Measurements from ENCODE around the gene CAVIN2.

CAVIN2 gene

DNA sequence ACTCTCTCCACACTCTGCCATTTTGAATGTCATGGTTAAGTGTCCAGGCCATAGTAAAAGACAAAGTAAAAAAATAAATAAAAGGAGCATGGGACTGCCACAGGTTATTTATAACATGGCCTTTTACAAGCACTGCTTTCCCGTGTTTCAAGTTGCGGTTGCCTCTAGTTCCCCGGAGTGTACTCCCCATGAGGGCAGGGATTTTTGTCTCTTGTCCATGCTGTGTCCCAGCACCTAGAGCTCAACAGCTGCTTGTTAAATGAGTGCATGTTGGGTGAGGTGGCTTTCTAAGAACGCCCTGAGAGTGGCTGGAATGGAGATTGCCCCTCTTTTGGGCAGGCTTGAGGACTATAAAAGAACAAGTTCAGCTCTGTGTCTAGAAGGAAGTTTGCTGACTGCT lies 8.4 kb downstream of the CAVIN2 start:
- DNase-seq, result no peak

DNA sequence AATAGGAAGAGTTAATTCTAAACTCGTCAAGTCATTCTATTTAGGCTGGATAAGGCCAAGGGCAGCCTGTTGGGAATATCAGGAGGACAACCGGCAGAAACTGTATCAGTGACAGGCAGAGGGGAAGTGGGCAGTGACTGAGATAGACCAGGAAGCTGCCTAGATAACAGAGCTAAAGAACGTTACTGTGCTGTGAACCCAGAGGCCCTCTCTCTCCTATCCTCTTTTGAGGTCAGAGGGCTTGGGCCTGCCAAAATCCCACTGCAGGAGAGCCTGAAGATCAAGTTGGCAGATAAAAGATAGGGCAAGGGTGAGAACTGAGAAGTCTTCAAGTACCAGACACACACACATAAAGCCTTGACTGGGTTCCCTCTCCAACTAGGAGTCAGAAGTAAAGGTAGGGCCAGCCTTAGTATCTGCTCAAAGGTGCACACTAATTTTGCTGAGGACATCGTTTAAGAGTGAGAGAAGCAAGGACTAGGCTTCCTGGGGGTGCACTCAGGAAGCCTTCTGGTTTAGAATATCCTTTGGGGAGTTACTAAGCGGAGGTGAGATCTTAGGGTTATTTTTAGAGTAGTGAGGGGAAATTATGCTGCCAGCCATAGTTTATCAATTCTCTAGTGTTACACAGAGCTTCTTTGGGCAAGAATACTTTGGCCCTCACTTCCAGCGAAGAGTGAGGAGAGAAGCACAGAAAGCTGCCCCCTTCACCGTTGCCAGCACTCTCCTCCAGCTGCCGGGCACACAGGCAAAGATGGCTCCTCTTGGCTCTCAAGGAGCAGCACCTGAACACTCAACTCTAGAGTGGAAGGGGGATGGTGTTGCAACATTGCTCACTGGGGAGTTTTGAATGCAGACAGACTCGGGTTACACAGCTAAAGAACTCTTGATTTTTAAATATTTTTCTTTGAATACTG lies 9.8 kb downstream of the CAVIN2 start:
- DNase-seq, result no peak

DNA sequence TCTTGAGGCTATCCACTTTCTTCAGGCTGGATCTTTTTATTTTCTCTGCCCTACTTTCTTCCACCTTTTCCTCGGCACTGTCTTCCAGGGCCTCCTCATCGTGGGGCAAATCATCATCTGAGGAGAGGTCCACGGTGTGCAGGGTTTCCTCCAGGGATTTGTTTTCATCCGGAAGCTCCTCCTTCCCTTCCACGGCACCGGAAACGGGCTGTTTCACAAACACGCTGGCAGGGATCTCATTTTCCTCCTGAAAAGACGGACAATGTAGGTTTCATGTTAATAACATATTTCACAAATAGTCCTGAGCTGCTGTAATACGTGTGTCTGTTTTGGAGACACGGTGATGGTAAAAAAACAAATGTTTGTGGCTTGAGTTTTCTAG lies 10.4 kb downstream of the CAVIN2 start:
- no peak for DNase-seq

DNA sequence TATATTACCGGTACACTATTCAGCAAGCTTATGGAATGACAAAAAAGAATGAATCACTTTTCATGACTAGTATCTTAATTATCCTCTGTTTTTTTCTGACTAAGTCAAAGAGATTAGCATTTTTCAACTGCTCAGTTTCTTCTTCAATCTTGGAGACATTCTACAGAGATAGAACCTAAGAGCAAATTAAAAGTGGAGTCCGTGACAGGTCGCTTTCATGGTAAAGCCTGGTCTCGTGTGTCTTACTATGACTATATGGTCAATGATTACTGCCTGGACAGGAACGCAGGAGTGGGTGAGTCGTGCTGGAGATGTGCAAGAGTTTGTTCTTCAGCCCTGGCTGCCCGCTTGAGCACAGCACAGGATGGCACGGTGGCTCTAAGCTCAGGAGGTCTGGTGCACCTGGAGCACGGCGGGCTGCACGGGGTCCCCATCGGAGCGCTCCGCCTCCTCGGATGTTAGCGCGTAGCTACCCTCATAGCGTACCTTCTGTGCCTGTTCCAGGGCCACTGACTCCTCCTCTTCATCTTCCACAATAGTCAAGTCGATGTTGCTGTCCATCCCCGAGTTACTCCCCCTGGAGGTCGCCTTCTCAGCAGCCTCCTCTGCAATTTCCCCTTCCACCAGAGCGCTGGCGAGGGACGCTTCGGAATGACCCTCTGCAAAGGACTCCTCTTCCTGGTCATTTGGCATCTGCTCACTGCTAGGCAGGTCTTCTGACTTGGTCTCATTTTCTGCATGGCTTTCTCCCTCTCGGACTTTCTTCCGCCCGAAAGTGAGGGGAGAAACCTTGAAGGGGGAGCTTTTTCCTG lies 11.1 kb downstream of the CAVIN2 start:
- DNase-seq, result no peak

DNA sequence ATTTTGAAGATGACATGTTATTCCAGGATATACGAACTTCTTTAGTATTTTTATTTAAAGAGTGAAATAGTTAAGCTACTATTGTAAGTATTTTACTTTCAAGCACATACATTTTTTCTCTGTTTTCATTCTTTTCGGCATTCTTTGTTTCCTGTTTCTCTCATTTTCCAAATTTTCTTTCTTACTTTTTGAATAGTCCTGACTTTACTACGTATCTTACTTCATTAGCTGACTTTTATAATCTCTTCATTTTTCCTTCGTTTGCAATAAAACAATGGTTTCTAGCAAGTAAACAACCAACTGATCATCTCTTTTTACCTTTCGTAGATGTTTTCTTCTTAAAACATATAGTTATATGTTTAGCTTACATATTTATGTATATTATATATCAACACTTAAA lies 11.8 kb downstream of the CAVIN2 start:
- DNase-seq, result no peak

DNA sequence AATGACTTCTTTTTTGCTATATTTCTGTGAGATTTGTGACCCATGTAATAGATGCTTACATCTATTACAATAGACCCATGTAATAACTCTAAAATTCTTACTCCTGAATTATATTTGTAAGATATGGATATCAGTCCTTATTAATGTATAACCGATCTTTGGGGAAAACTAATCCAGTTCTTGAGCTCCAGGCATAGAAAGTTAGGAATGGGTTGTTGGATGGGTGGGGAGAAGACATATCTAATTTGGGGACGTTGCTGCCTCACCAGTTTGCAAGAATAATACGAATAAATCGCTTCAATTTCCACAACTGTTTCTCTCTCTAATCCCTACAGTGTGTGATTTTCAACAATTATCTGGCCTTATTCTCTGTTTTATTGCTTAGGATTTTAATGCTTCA lies 13.5 kb downstream of the CAVIN2 start:
- no peak for DNase-seq

DNA sequence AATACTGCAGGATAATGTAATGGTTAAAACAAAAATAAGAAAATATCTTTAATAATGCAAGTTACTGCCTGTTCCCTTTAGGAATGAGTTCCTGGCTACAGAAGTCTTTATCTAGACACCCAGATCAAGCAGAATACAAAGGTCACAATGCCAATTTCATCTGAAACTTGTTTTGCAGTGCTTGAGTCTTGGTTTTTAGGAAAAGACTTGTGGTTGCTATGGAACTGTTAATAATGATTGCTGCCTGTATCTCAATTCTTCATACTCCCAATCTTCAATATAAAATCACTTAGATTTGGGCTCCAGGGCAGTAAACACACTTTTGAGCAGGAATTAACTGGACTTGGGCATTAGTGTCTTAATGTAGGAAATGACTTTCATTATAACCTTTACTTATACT lies 14.2 kb downstream of the CAVIN2 start:
- no peak for DNase-seq

DNA sequence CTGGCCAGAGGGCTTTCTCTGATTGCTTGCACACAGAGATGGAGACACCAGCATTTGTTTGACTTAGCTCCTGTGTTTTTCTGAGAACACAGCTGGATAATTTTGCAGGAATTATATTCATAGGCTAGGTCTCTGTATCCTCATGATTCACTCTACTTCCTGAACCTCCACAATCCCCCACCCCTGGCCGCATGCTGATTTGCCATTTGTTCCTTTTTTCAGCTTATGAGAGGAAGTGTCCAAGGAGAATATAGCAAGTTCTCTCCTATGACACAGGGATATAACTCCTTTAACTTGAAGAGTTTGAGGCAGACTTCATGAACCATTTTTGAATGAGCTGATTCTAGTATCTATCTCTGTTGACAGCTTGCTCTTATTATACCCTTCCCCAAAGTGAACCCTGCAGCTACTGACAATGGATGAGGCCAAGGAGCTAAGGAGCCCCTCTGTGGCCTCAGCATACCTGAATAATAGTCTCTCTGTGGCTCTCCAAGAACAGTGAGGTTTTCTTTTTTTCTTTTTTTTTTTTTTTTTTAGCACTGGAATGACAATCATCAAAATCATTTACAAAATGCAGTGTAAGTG lies 15.4 kb downstream of the CAVIN2 start:
- no peak for DNase-seq

DNA sequence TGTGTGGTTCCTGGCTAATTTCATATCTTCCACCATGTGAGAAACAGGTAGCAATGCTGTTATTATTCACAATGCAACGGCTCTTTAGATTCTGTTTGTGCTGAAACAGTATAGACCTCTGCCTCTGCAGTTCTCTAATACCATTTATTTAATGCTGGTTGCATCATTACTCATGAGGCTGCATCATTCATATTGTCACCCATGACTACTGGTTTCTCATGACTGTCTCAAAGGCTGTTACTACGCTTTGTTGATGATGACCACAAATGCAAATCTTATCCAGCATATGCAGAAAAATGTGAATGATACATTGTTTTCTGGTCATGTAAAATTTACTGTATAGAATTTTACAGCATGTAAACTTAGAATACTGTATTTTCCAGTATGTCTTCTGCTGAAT lies 22.5 kb downstream of the CAVIN2 start:
- no peak for DNase-seq

DNA sequence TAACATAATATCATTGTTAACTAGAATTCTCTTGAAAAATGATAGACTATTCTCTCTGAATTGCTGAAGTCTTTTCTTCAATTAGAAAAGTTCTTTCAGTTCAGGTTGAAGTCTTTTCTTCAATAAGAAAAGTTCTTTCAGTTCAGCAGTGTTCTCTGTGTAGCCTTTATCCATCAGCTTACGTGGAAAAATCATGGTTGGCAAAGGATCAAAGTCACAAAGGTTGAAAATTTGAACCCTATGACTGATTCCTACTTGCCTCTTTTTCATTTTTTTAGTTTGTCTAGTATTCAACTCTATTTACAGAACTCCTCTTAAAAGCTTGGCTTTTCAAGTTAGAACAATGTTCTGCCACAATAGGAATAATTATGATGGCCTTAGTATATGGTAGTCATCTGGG lies 25.8 kb downstream of the CAVIN2 start:
- no peak for DNase-seq

DNA sequence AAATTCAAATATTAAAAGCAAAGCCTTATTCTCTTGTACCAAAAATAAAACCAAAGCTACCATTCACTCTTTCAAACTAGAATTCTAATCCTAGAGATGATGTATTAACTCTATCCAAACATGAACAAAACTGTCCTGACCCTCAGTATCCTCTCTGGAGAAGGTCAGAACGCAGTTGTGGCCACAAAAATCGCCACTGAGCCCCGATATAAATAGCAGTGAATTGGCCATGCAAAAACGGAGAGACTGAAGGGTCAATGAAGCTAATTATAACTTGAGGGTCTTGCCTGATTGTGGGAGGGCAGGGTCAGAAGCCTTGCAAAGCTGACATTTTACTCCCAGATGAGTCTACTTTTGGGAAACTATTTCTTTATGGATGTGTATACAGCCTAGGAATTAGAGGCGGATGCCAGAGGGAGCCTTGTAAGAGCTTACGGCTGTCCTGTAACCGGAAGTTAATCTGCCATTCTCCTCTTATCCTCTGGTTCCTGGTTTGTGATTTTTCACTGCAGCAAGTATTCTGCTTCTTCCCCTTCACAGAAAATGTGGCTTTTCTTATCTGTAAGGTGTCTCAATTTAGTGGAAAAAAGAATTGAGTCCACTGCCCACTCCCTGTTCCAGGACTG lies 28.1 kb downstream of the CAVIN2 start:
- no peak for DNase-seq

DNA sequence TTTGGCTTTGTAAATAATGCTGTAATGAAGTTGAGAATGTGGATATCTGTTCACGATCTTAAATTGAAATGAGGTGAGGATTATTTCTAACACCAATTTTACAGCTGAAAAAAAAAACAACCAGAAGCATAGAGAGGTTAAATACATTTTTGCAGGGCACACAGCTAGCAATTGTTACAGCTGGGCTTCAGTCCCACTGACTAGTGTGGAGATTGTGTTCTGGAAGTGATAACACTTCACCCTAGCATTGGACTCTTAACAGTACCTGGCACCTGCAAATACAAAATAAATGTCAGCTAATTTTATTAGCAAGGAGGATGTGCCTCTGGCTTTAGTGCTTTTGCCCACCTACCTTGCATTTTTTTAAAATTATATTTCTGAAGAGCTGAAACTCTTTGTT lies 28.8 kb downstream of the CAVIN2 start:
- no peak for DNase-seq

DNA sequence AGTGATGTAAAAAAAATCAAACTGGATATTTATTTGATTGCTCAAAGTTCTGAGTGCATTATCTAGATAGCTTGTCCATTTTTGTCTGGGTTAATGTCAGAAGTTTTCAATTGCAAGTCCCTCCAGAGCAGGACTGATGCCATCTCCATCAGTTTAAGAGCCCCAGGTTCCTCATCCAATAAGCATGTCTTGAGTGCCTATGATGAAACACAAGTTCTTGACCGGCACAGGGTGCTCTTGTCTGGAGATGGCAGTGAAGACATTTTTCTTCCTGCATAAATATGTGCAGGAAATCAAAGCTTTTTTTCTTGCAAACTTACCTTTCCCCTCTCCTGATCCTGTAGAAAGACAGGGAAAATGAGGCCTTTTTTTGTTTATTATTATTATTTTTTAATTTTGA lies 31.9 kb downstream of the CAVIN2 start:
- DNase-seq, result no peak

DNA sequence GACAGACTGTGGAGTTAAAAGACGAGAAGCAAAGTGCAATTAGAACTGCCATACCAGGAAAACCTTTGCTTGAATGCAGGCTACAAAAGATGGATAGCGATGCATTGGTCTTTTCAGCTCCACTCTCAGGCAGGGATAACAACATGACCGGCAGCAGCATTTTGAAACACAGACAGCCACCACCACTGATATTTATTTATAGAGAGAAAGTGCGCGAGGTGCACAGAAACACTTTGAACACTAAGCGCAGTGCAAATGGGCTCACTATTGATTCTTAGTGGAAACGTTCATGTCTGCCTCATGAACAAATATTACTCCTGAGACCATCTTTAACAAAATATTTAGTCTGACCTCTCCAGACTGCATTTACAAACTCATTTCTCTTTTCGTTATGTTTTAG lies 32.9 kb downstream of the CAVIN2 start:
- no peak for DNase-seq

DNA sequence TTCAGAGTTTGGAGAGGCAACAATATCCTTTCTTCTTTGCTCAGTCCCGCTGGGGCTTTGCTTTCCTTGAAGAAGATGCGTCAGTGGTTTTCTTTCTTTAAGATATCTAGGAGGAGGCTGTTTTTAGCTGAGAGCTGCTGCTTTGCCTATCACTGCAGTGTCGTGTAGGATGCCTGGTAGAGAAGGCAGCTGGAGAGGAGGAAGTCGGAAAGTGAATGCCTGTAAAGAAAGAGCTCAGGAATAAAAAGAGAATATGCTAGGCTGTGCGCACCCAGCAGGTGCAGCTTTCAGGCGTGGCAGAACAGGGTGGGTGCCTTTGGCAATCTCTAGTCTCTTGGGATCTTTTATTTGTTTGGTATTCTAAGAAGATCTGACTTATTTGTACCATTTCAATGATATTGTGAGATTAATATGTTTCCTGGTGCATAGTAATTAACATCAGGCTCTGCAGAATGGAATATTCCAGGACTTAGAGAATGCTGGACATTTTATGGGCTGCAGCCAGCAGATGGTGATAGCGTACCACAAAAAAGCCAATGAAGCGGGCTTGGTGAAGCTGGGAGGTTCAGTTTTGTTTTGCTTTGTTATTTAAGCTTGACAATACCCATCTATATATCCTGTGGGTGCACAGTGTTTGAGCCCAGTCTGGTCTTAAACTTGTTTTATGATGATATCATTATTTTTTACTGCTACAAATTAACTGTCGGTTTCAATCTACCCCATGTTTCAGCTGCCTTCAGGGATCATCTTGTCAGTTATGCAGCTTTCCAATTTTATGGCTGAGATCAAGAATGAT lies 34.9 kb downstream of the CAVIN2 start:
- peak; percentile 33 for DNase-seq

DNA sequence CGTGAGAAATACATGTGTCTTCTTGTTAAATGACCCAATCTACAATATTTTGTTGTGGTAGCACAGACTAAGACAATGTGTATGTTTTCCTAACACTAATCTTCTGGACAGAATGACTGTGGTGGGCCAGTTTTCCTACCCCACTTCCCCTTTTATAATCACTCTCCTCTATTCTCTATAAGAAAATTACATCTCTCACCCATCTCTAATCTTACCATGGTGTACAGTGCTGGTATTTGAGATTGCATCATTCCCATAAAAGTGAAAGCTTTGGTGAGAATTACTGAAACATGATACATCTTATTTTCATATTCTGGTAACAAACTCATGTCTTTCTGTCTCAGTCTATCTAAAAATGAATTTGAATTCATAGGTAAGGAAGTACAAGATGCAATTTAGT lies 40.5 kb downstream of the CAVIN2 start:
- no peak for DNase-seq

DNA sequence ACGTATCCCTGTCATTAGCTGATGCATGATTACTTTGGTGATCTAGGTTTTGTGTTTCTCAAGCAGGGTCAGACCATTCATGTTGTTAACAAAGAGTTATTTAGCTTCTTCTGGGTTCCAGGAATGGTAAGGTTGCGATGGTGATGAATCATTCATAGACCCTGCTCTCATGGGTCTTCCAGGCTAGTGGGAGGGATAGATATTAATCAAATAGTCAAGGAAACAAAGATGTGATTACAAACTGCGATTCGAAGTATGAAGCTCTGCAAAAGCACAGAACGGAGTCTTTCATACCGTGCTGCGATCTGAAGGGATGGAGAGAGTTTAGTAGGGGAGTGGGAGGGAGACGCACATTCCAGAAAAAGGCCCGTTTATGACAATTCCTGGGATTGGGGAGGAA lies 42.1 kb downstream of the CAVIN2 start:
- no peak for DNase-seq

DNA sequence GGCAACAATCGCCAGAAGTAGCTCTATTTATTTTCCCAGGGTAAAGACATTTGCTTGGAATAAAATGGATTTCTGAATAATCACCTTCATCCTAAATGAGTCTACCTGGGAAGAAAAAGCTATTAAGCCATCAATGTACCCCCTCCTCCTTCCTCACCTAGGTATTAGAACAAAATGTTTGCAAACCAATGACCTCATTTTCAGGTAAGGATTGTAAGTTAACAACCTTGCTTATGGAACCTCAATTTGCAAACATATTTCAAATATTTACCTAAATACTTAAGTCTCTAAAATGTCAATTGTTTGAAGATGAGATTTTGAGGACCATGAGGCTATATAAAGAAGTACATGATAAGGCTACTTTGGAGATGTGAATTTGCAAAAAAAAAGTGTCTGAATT lies 43.9 kb downstream of the CAVIN2 start:
- DNase-seq, result no peak

DNA sequence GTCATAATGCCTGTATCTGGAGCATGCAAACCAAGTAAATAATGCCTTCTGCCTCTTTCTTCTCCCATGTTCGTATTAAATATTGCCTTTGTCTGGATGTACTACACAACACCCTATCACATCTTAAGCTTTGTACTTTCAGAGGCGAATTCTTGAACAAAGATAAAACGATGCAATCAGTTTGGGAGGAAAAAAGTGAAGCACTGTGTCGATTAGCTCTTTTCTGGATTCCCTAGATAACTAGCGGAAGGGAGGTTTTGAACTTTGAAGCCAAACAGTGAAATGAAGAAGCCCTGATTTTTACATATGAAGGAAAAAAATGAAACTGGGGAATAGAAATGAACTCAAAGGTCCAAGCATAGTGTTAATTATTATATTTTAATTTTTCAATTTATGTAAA lies 44.7 kb downstream of the CAVIN2 start:
- DNase-seq, result no peak

DNA sequence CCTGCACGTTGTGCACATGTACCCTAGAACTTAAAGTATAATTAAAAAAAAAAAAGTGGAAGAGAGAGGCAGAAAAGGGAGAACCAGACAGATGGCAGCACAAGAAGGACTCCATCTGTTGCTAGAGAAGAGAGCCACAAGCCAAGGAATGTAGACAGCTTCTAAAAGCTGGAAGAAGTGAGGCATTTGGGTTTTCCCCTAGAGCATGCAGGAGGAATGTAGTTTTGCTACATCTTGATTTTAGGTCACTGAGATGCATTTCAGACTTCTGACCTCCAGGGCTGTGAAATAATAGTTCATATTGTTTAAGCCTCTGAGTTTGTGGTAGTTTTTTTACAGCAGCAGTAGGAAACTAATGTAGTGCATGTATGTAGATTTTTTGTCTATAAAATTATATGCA lies 46.0 kb downstream of the CAVIN2 start:
- DNase-seq, result no peak

DNA sequence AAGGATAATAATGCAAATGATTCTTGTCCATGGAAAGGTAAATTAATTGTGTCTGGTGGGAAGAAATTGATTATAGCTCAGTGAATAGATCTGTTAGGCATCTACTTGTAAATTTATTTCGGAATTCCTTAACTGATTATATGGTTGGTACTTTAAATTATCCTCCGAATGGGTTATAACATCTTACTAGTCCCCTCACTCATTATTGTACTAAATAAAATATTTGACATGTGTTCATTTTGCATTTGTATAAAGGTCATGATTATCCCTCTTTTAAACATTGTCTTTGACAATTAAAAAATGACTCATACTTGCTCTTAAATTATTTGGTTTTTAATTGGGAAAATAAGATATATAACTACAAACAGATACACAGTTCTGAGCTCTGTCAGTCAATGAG lies 47.4 kb downstream of the CAVIN2 start:
- DNase-seq, result no peak

All from NCI-H1048 (cell line).